Adrenal gland (tissue), 12 donors: ENCODE results near the gene LSMEM2. TPM values are rescaled to one million over a fixed set of nuclear protein-coding genes. Genes with fewer than 3 reads are reported as not detected.
A peak's percentile ranks its signal among the peaks of the same experiment; 100 is the strongest.
"Not testable (repeated sequence)": the region's sequence is repeated elsewhere in the genome, so short reads cannot be mapped to it uniquely, and the experiment has no call there.

Experiments
- DNase-seq, 7 donors: peaks; one replicate each; pipeline ENCODE4 v3.0.0-alpha.2; 2019 to 2020
- H3K27ac ChIP-seq, 5 donors: fragments of 200-600 bp; sonication (generic) in 4 of 5; 1 replicate in 3 of 5; 2 replicates in 2 of 5; pipeline versions ENCODE4 v1.5.1 to v1.8.0; 2016 to 2020; ENCODE audit warnings: mild to moderate bottlenecking in 1 of 5
- H3K27me3 ChIP-seq: fragments of 200-600 bp; 2 replicates; pipeline ENCODE4 v1.8.0; 2021
- H3K36me3 ChIP-seq, 2 donors: fragments of 200-600 bp; replicated peaks in 1 of 2; 1 replicate in 1 of 2; 2 replicates in 1 of 2; pipeline versions ENCODE4 v1.5.1 to v1.8.0; 2018 to 2022
- H3K4me1 ChIP-seq, 2 donors: fragments of 200-600 bp; replicated peaks in 1 of 2; 1 replicate in 1 of 2; 2 replicates in 1 of 2; pipeline versions ENCODE4 v1.5.1 to v1.8.0; 2018 to 2021
- H3K4me3 ChIP-seq, 4 donors: fragments of 200-600 bp; sonication (generic) in 3 of 4; one replicate each; pipeline ENCODE4 v1.5.1; 2016 to 2018
- H3K9me3 ChIP-seq, 3 donors: fragments of 200-600 bp; sonication (generic) in 1 of 3; replicated peaks in 1 of 3; 1 replicate in 2 of 3; 2 replicates in 1 of 3; pipeline versions ENCODE4 v1.5.1 to v1.8.0; 2016 to 2021
- POLR2A ChIP-seq, 2 donors: fragments of 450-650 bp; IDR thresholded peaks; one replicate each; pipeline ENCODE4 v1.6.1; 2017; ENCODE audit warnings: antibody characterized with exemption in 2 of 2, mild to moderate bottlenecking in 2 of 2, moderate library complexity in 1 of 2
- WGBS, 4 donors: extraction: QIAGEN DNeasy Blood & Tissue Kit in 2 of 4; methylation state at CpG; one replicate each; pipeline versions ENCODE4 v1.1.5 to v1.1.7; 2013 to 2017; 5-methylcytosine and 5-hydroxymethylcytosine counted together
- intact Hi-C, 2 donors: fragments of 100-400 bp; cut with DNase I; formaldehyde crosslinking; loops; one replicate each; pipeline versions ENCODE4 v1.14.1 to v1.15.0; 2022 to 2023
- polyA plus RNA-seq, 3 donors: library from polyadenylated mRNA; stranded (reverse); fragments of 200-250 nt in 2 of 3; fragments of 350-450 nt in 1 of 3; fragmentation: Illumina TruSeq in 1 of 3; extraction: RNeasy Lipid Tissue Mini Kit (QIAGEN cat#74804) in 1 of 3; gene quantifications; one replicate each; pipeline ENCODE4 v1.2.3, GENCODE V29; 2013 to 2014
- total RNA-seq, 9 donors: library from RNA; depleted of rRNA in 4 of 9; stranded (reverse); fragments of >200 nt in 4 of 9; fragments of 120-200 nt in 1 of 9; fragmentation: NEBNext Ultra II Directional in 1 of 9; extraction: Animal tissue kit (Norgen Biotek cat#: 25700) in 1 of 9; gene quantifications; one replicate each; pipeline versions ENCODE4 v1.1.0 to v1.2.4, GENCODE V29; 2013 to 2023
- TF ChIP-seq, protein P1 (sequence below), 6 experiments: fragments of 450-650 bp in 4 of 6; fragments of 200-600 bp in 2 of 6; sonication (generic) in 1 of 6; IDR thresholded peaks; 1 replicate in 5 of 6; 2 replicates in 1 of 6; pipeline versions ENCODE4 v1.5.1 to v1.8.0; 2016 to 2021; ENCODE audit warnings: antibody characterized with exemption in 6 of 6, mild to moderate bottlenecking in 2 of 6, moderate library complexity in 1 of 6
- donor health status: healthy with polysubstance abuse.
- donor health status: Bipolar disorder and iron deficiency.
- donor health status: DM: yes; HTN: yes; CAD: no.
- donor health status: DM: no; HTN: no; CAD: no.
- donor health status: DM: no; HTN: no; CAD: no.
- donor health status: DM: yes; HTN: yes; CAD: no.

The LSMEM2 gene
- total and polyA plus RNA-seq, 12 donors: 0.09 to 0.76 (median 0.47) TPM; not detected in 5

DNA sequence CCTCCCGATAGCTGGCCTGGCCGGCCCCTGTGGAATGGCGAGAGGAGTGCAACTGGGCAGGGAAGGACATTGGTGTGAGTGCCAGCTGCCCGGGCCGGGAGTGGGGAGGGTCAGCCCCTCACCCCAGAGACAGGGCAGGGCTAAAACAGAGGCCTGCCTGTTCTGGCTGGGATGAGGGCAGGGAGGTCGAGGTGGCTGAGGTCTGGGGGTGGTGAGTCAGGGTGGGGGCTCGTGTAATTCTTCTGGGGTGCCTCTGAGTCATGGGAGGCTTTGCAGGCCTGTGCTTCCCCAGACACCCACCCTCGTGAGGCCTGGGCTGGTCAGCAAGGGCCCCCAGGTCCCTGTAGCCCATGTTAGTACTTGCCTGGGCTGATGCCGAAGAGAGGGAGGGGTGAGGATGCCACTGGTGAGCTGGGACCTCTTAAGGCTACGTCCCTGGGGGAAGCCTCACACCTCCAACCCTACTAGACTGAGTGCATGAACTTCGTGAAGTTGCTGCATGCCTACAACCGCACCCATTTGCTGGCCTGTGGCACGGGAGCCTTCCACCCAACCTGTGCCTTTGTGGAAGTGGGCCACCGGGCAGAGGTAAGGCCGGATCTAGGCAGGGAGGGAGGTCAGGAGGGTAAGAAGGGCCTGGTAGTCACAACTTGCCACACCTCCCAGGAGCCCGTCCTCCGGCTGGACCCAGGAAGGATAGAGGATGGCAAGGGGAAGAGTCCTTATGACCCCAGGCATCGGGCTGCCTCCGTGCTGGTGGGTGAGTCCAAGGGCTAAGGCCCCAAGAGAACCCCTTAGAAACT lies 8.3 kb upstream of the LSMEM2 start:
- Histone ChIP-seq H3K4me1 (peaks cover 47 to 59% of the 10 kb centered on the region in 2 donors), H3K27me3 (peaks cover 4% of the 10 kb centered on the region), H3K36me3 (peaks cover 0 to 19% of the 10 kb centered on the region in 2 donors), H3K4me3 (peak overlapping the region in 2 of 4 donors; percentile 19 to 37), H3K9me3 (no peaks in the 10 kb centered on the region), H3K27ac (peak overlapping the region; percentile 70 to 97 (median 89))
- intact Hi-C loops: loop anchor here (5.0 to 10.0 kb wide), 4 partner anchors 38 to 146 kb away; partner anchors contain the start of gene HYAL2 (in 1 of the 2)
- peak in 1 of 7 donors; percentile 50 for DNase-seq
- TF ChIP-seq POLR2A (IDR thresholded peaks at IDR 0.05): no peak
- TF ChIP-seq, protein P1, sequence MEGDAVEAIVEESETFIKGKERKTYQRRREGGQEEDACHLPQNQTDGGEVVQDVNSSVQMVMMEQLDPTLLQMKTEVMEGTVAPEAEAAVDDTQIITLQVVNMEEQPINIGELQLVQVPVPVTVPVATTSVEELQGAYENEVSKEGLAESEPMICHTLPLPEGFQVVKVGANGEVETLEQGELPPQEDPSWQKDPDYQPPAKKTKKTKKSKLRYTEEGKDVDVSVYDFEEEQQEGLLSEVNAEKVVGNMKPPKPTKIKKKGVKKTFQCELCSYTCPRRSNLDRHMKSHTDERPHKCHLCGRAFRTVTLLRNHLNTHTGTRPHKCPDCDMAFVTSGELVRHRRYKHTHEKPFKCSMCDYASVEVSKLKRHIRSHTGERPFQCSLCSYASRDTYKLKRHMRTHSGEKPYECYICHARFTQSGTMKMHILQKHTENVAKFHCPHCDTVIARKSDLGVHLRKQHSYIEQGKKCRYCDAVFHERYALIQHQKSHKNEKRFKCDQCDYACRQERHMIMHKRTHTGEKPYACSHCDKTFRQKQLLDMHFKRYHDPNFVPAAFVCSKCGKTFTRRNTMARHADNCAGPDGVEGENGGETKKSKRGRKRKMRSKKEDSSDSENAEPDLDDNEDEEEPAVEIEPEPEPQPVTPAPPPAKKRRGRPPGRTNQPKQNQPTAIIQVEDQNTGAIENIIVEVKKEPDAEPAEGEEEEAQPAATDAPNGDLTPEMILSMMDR (IDR thresholded peaks at IDR 0.05): no peak
- WGBS, 4 donors: 41 to 55% (median 48%) methylated on average over 15 to 19 of the region's 19 CpGs

DNA sequence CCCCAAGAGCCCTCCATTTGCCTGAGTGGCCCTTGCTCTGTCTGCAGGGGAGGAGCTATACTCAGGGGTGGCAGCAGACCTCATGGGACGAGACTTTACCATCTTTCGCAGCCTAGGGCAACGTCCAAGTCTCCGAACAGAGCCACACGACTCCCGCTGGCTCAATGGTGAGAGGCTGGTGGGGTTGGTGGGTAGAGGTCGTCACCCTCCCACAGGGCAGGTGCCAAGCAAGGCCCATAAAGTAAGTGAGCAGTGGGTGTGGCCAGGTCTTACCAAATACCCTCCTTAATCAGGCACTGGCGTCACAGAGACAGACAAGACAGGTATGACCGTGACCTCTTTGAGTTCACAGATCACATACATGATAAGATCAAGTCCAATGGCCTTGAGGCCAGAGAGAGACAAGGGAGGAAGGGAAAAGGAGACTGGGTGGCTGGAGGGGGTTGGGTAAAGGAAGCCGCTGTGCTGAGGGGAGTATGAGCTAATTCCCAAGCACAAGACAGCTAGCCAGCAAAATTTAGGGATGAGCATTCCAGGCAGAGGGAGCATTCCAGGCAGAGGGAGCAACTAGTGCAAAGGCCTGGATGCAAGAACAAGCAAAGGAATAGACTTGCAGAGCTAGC lies 7.5 kb upstream of the LSMEM2 start:
- TF ChIP-seq, protein P1 (IDR thresholded peaks at IDR 0.05): no peak
- peak in 1 of 2 donors; percentile 11 for TF ChIP-seq POLR2A (IDR thresholded peaks at IDR 0.05)
- intact Hi-C loops: loop anchor here (5.0 to 10.0 kb wide), 4 partner anchors 39 to 147 kb away; partner anchors contain the start of gene HYAL2 (in 1 of the 2)
- H3K36me3 ChIP-seq: peaks cover 0 to 25% of the 10 kb centered on the region in 2 donors
- H3K27me3 ChIP-seq: peaks cover 4% of the 10 kb centered on the region
- peaks cover 45 to 52% of the 10 kb centered on the region in 2 donors for H3K4me1 ChIP-seq
- peak in 6 of 7 donors; percentile 69 to 95 (median 82) for DNase-seq
- peak overlapping the region in 1 of 4 donors; percentile 37 for H3K4me3 ChIP-seq
- 36 to 55% (median 47%) methylated on average over 8 to 10 of the region's 10 CpGs for WGBS, 4 donors
- peak overlapping the region; percentile 70 to 97 (median 89) for H3K27ac ChIP-seq
- no peaks in the 10 kb centered on the region for H3K9me3 ChIP-seq

DNA sequence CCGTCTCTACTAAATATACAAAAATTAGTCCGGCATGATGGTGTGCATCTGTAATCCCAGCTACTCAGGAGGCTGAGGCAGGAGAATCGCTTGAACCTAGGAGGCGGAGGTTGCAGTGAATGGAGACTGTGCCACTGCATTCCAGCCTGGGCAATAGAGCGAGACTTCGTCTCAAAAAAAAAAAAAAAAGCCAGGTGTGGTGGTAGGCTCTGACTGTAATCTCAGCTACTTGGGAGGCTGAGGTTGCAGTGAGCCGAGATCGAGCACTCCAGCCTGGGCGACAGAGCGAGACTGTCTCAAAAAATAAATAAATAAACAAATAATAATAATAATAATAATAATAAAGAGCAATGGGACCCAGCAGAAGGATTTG lies 6.4 kb upstream of the LSMEM2 start:
- Histone ChIP-seq H3K4me1 (peaks cover 45 to 48% of the 10 kb centered on the region in 2 donors), H3K36me3 (peaks cover 0 to 30% of the 10 kb centered on the region in 2 donors), H3K27ac (peak overlapping the region in 3 of 5 donors; percentile 19 to 39 (median 32))
- H3K4me3 ChIP-seq, H3K27me3 ChIP-seq, H3K9me3 ChIP-seq, DNase-seq: not testable (repeated sequence)
- WGBS, 4 donors: 61 to 65% (median 63%) methylated on average over 10 of the region's 10 CpGs
- intact Hi-C loops: loop anchor here (5.0 to 10.0 kb wide), 4 partner anchors 40 to 148 kb away; partner anchors contain the start of gene HYAL2 (in 1 of the 2)

DNA sequence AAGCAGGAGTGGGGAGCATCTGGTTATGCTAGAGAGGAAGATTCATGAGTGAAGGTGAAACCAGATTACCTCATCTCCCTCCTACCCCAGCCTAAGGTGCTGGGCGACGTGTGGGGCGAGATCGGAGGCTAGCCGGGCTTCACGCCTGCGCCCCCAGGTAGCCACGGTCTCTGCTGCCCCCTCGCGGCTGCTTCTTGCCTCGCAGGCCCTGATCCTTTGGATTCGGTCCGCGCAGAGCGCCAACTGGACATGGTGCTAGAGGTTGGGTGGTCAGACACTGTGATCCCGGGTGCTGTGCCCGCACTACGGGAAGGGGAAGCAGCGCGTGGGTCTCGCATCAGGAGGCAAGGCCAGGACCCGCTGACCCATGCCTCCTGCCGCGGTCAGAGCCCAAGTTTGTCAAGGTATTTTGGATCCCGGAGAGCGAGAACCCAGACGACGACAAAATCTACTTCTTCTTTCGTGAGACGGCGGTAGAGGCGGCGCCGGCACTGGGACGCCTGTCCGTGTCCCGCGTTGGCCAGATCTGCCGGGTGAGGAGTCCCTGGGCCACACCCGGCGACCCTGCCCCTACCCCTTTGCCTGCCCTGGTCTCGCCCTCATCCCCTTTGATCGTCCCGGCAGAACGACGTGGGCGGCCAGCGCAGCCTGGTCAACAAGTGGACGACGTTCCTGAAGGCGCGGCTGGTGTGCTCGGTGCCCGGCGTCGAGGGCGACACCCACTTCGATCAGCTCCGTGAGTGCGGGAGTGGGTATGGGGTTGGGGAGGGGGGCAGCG lies 5.8 kb upstream of the LSMEM2 start:
- TF ChIP-seq, protein P1 (IDR thresholded peaks at IDR 0.05): peak; percentile 97 to 99 (median 98)
- TF ChIP-seq POLR2A (IDR thresholded peaks at IDR 0.05): peak in 1 of 2 donors; percentile 9
- peaks cover 45 to 48% of the 10 kb centered on the region in 2 donors for H3K4me1 ChIP-seq
- peaks cover 4% of the 10 kb centered on the region for H3K27me3 ChIP-seq
- 0 to 11% (median 2%) methylated on average over 4 to 61 of the region's 61 CpGs for WGBS, 4 donors
- DNase-seq: peak; percentile 70 to 92 (median 87)
- intact Hi-C loops: loop anchor here (5.0 to 10.0 kb wide), 4 partner anchors 41 to 148 kb away; partner anchors contain the start of gene HYAL2 (in 1 of the 2)
- H3K27ac ChIP-seq: peak overlapping the region in 3 of 5 donors; percentile 19 to 43 (median 39)
- H3K4me3 ChIP-seq: peak overlapping the region in 1 of 4 donors; percentile 30
- no peaks in the 10 kb centered on the region for H3K9me3 ChIP-seq
- peaks cover 0 to 33% of the 10 kb centered on the region in 2 donors for H3K36me3 ChIP-seq
